Right forelimb (tissue), 1 donor: ENCODE measurements around the gene RASL12.
"Not testable (repeated sequence)": the region's sequence is repeated elsewhere in the genome, so short reads cannot be mapped to it uniquely, and the experiment has no call there.

ENCODE experiments used
- DNase-seq: peaks from one replicate; pipeline ENCODE4 v3.0.0-alpha.2; 2018

Gene RASL12

GRCh38 chr15:65054333-65055200, 13.2 kb downstream of the RASL12 start:
- peak; percentile 86 for DNase-seq

- no peak for DNase-seq
Observed at GRCh38 chr15:65052956-65053355, 14.8 kb downstream of the RASL12 start.

- DNase-seq = no peak
Observed at GRCh38 chr15:65051266-65051665, 16.5 kb downstream of the RASL12 start.

GRCh38 chr15:65050270-65050669, 17.5 kb downstream of the RASL12 start:
- DNase-seq = no peak

GRCh38 chr15:65049418-65049840, 18.4 kb downstream of the RASL12 start:
- peak; percentile 87 for DNase-seq

- no peak for DNase-seq
Observed at GRCh38 chr15:65048241-65048640, 19.6 kb downstream of the RASL12 start.

- no peak for DNase-seq
Observed at GRCh38 chr15:65044724-65045481, 22.9 kb downstream of the RASL12 start, which contains the start of gene SLC51B. Gene SLC51B, plus strand, starts transcription at chr15:65045387. Its CDS starts 4,618 bp downstream, at chr15:65050005.

- DNase-seq = not testable (repeated sequence)
Observed at GRCh38 chr15:65044218-65044617, 23.6 kb downstream of the RASL12 start.

GRCh38 chr15:65042776-65043327, 24.9 kb downstream of the RASL12 start:
- DNase-seq = no peak

- no peak for DNase-seq
Observed at GRCh38 chr15:65041787-65042186, 26.0 kb downstream of the RASL12 start.

- DNase-seq = no peak
Observed at GRCh38 chr15:65040461-65040860, 27.3 kb downstream of the RASL12 start.

GRCh38 chr15:65038836-65039235, 29.0 kb downstream of the RASL12 start:
- no peak for DNase-seq

- DNase-seq = no peak
Observed at GRCh38 chr15:65038428-65038827, 29.4 kb downstream of the RASL12 start.

GRCh38 chr15:65037309-65037708, 30.5 kb downstream of the RASL12 start:
- DNase-seq = no peak

- no peak for DNase-seq
Observed at GRCh38 chr15:65034719-65035118, 33.1 kb downstream of the RASL12 start.

- no peak for DNase-seq
Observed at GRCh38 chr15:65033659-65034269, 34.0 kb downstream of the RASL12 start.

- DNase-seq = peak; percentile 69
Observed at GRCh38 chr15:65032801-65033537, 34.8 kb downstream of the RASL12 start.

- DNase-seq = no peak
Observed at GRCh38 chr15:65029736-65030208, 38.0 kb downstream of the RASL12 start.

- DNase-seq = peak; percentile 93
Observed at GRCh38 chr15:65028921-65029735, 38.7 kb downstream of the RASL12 start, which contains the start of gene MTFMT. Gene MTFMT, minus strand, starts transcription at chr15:65029639. Its CDS starts 26 bp downstream, at chr15:65029613.

- no peak for DNase-seq
Observed at GRCh38 chr15:65028338-65028737, 39.5 kb downstream of the RASL12 start.

- DNase-seq = no peak
Observed at GRCh38 chr15:65027593-65027992, 40.2 kb downstream of the RASL12 start.
